Keratinocyte (primary cell): ENCODE results near the gene BBS9. TPM values are rescaled to one million over a fixed set of nuclear protein-coding genes. Genes with fewer than 3 reads are reported as not detected.

Experiments used
- DNase-seq: peaks from one replicate; pipeline ENCODE4 v3.0.0-alpha.2; 2011; ENCODE audit warnings: low read depth, missing footprints, low spot score
- FAIRE-seq: peaks from 2 replicates; lab custom pipeline; 2011; peaks lifted over from hg19 to GRCh38; lab: Jason Lieb, UNC
- H2AFZ ChIP-seq: 2 replicates; pipeline ENCODE4 v1.6.0; 2012; ENCODE audit warnings: low read length, control low read depth, inconsistent platforms; ENCODE audit not compliant: control insufficient read depth
- H3K27ac ChIP-seq: 2 replicates; pipeline ENCODE4 v1.5.1; 2011; ENCODE audit warnings: low read length; ENCODE audit not compliant: control insufficient read depth, insufficient read depth
- H3K27me3 ChIP-seq: 3 replicates; pipeline ENCODE4 v1.6.0; 2011; ENCODE audit warnings: low read length; ENCODE audit not compliant: control insufficient read depth, insufficient read depth; ENCODE audit errors: extremely low read depth
- H3K36me3 ChIP-seq, 2 experiments: 2 replicates in 1 of 2; 3 replicates in 1 of 2; pipeline ENCODE4 v1.5.1; 2011; ENCODE audit warnings: low read length in 2 of 2, mild to moderate bottlenecking in 1 of 2; ENCODE audit not compliant: control insufficient read depth in 2 of 2, insufficient read depth in 2 of 2; ENCODE audit errors: extremely low read depth in 1 of 2
- H3K4me1 ChIP-seq: 3 replicates; pipeline ENCODE4 v1.5.1; 2011; ENCODE audit warnings: low read length; ENCODE audit not compliant: control insufficient read depth, insufficient read depth; ENCODE audit errors: extremely low read depth
- H3K4me2 ChIP-seq: 3 replicates; pipeline ENCODE4 v1.6.0; 2011; ENCODE audit warnings: low read depth, low read length; ENCODE audit not compliant: control insufficient read depth, insufficient read depth; ENCODE audit errors: extremely low read depth
- H3K4me3 ChIP-seq, 3 experiments: fragments of 200-600 bp in 1 of 3; sonication (generic) in 1 of 3; 2 replicates in 2 of 3; 3 replicates in 1 of 3; pipeline ENCODE4 v1.5.1; 2011 to 2016; ENCODE audit warnings: low read length in 3 of 3, mild to moderate bottlenecking in 3 of 3, control low read depth in 2 of 3, inconsistent platforms in 1 of 3, low read depth in 1 of 3, mixed read lengths in 1 of 3, mixed run types in 1 of 3, moderate library complexity in 1 of 3; ENCODE audit not compliant: control insufficient read depth in 2 of 3, insufficient read depth in 2 of 3; ENCODE audit errors: extremely low read depth in 1 of 3
- H3K79me2 ChIP-seq: 2 replicates; pipeline ENCODE4 v1.6.0; 2012; ENCODE audit warnings: low read length; ENCODE audit not compliant: control insufficient read depth, insufficient read depth
- H3K9ac ChIP-seq: 3 replicates; pipeline ENCODE4 v1.6.0; 2011; ENCODE audit warnings: low read length; ENCODE audit not compliant: control insufficient read depth, insufficient read depth; ENCODE audit errors: extremely low read depth
- H3K9me1 ChIP-seq: 3 replicates; pipeline ENCODE4 v1.6.0; 2011; ENCODE audit warnings: low read length; ENCODE audit not compliant: control insufficient read depth, insufficient read depth; ENCODE audit errors: extremely low read depth
- H3K9me3 ChIP-seq: 2 replicates; pipeline ENCODE4 v1.5.1; 2012; ENCODE audit warnings: low read depth, low read length; ENCODE audit not compliant: control insufficient read depth
- H4K20me1 ChIP-seq: 3 replicates; pipeline ENCODE4 v1.6.0; 2011; ENCODE audit warnings: low read length; ENCODE audit not compliant: control insufficient read depth, insufficient read depth; ENCODE audit errors: extremely low read depth
- EZH2 ChIP-seq: IDR thresholded peaks from one replicate; pipeline ENCODE4 v1.6.1; 2012; ENCODE audit warnings: inconsistent platforms, mild to moderate bottlenecking, low read length, moderate library complexity
- dilution Hi-C: fragments of 300-500 bp; cut with MboI; formaldehyde crosslinking; loops from one replicate; pipeline ENCODE4 v1.7.0; 2020; ENCODE audit warnings: low sequenced_read_pairs; ENCODE audit not compliant: extremely low pct_ligation_motif_present
- polyA plus RNA-seq, 5 experiments: library from polyadenylated mRNA; depleted of rRNA in 3 of 5; stranded (reverse) in 3 of 5; stranded (forward) in 1 of 5; unstranded in 1 of 5; fragments of >200 nt; gene quantifications; 1 replicate in 1 of 5; 2 replicates in 3 of 5; 3 replicates in 1 of 5; pipeline versions ENCODE4 v1.2.1 to v1.2.3, GENCODE V29; 2011 to 2012; ENCODE audit warnings: missing spikeins in 2 of 5, low read depth in 1 of 5, low replicate concordance in 1 of 5
- TF ChIP-seq, protein P1 (sequence below), 3 experiments: IDR thresholded peaks in 1 of 3; conservative IDR thresholded peaks in 1 of 3; optimal IDR thresholded peaks in 1 of 3; 2 replicates in 2 of 3; 3 replicates in 1 of 3; pipeline versions ENCODE3 to v1.5.1; 2011; ENCODE audit warnings: low read length in 3 of 3, mild to moderate bottlenecking in 3 of 3, moderate library complexity in 2 of 3, control low read depth in 1 of 3, inconsistent platforms in 1 of 3; ENCODE audit not compliant: insufficient read depth in 2 of 3; ENCODE audit errors: extremely low read depth in 1 of 3

Gene BBS9
- polyA plus RNA-seq, 1 donor (not counting 4 experiments of a cell fraction or from before 2014, with no cell fraction given), result 7.6 TPM

DNA sequence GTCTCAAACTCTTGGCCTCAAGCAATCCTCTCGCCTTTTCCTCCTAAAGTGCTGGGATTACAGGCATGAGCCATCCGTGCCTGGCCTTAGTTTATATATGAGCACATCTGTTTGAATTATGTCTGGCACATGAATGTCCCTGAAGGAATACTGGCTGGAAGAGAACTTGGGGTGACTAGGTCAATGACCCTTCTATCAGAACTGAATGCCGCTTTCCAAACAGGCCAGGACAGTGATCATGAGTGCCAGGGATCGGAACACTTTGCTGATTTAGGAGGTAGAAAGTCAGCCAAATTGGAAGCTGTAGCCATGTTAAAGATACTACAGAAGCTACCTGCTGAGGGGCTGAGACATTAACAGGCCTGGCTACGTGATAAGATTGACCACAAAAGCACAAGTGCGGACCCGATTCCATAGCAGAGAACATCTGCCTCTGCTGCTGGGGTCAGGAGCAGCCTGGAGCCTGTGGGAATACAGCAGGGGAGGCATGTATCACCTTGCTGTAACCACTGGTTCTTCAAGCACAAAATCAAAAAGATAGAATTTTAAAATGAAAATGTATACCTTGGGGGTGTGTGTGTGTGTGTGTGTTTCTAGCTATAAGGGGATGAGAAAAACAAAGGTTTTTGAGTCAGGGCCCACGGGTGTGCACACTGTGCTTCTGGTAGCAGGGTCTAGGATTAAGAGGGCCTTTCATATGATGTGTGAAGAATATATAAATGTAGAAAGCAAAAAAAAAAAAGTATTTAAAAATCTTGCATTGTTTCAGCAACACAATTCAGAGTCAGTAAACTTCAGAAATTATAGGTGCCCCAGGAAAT lies 293.7 kb downstream of the BBS9 start:
- TF ChIP-seq, protein P1, sequence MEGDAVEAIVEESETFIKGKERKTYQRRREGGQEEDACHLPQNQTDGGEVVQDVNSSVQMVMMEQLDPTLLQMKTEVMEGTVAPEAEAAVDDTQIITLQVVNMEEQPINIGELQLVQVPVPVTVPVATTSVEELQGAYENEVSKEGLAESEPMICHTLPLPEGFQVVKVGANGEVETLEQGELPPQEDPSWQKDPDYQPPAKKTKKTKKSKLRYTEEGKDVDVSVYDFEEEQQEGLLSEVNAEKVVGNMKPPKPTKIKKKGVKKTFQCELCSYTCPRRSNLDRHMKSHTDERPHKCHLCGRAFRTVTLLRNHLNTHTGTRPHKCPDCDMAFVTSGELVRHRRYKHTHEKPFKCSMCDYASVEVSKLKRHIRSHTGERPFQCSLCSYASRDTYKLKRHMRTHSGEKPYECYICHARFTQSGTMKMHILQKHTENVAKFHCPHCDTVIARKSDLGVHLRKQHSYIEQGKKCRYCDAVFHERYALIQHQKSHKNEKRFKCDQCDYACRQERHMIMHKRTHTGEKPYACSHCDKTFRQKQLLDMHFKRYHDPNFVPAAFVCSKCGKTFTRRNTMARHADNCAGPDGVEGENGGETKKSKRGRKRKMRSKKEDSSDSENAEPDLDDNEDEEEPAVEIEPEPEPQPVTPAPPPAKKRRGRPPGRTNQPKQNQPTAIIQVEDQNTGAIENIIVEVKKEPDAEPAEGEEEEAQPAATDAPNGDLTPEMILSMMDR (optimal IDR thresholded peaks at IDR 0.05 in 1 of 3, IDR thresholded peaks at IDR 0.05 in 1 of 3, conservative IDR thresholded peaks at IDR 0.05 in 1 of 3; ENCODE audit: extremely low read depth in 1 of 3, insufficient read depth in 2 of 3, low read length in 3 of 3), result no peak
- no peak for TF ChIP-seq EZH2
- H3K9ac ChIP-seq, result no peak overlapping the region
- H3K36me3 ChIP-seq, result no peaks in the 10 kb centered on the region
- no peak overlapping the region for H3K27ac ChIP-seq
- H3K4me1 ChIP-seq, result no peaks in the 10 kb centered on the region
- no peak overlapping the region for H2AFZ ChIP-seq
- no peak overlapping the region for H3K4me2 ChIP-seq
- H3K4me3 ChIP-seq, result no peak overlapping the region
- H3K27me3 ChIP-seq, result no peaks in the 10 kb centered on the region
- no peaks in the 10 kb centered on the region for H3K9me1 ChIP-seq
- DNase-seq, result no peak
- dilution Hi-C loops, result no loop called here
- H4K20me1 ChIP-seq, result no peaks in the 10 kb centered on the region
- no peaks in the 10 kb centered on the region for H3K9me3 ChIP-seq
- no peak for FAIRE-seq
- H3K79me2 ChIP-seq, result no peaks in the 10 kb centered on the region

DNA sequence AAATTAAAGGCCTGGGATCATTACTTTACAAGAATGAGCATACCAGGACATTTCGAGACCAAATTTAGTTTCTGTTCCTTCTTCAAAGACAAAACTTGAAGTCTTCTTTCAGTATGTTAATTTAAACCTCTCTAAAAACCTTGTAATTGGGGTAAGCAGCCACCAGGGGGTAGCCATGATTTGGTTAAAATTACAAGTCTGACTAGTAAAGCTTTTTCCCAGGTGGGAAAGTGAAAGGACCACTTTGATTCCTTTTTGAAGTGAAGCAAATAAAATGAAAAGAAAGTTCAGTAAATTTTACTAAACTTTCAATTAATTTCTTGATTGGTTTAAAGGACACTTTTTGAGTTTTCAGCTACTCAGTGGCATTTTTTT lies 294.3 kb downstream of the BBS9 start:
- no peak for FAIRE-seq

More for the DNA sequence above, 294.3 kb downstream of the BBS9 start:
- Histone ChIP-seq H3K79me2 (no peaks in the 10 kb centered on the region), H3K27me3 (no peaks in the 10 kb centered on the region), H3K36me3 (no peaks in the 10 kb centered on the region), H3K4me1 (no peaks in the 10 kb centered on the region), H3K4me2 (no peak overlapping the region), H3K9ac (no peak overlapping the region), H3K9me1 (no peaks in the 10 kb centered on the region), H3K9me3 (no peaks in the 10 kb centered on the region), H3K27ac (no peak overlapping the region), H3K4me3 (no peak overlapping the region), H4K20me1 (no peaks in the 10 kb centered on the region), H2AFZ (no peak overlapping the region)
- DNase-seq, result no peak
- no peak for TF ChIP-seq EZH2
- TF ChIP-seq, protein P1 (optimal IDR thresholded peaks at IDR 0.05 in 1 of 3, IDR thresholded peaks at IDR 0.05 in 1 of 3, conservative IDR thresholded peaks at IDR 0.05 in 1 of 3; ENCODE audit: extremely low read depth in 1 of 3, insufficient read depth in 2 of 3, low read length in 3 of 3), result peak in 2 of 3 experiments; percentile 49 to 56
- dilution Hi-C loops, result no loop called here
